CD4-positive, alpha-beta T cell (primary cell): ENCODE measurements around the gene UPF1. TPM values are rescaled to one million over a fixed set of nuclear protein-coding genes. Genes with fewer than 3 reads are reported as not detected.

Experiments
- ATAC-seq: fragments of 200-7000 bp; cut with Tn5 transposase; one replicate; pipeline ENCODE4 v1.10.0; 2022; ENCODE audit warnings: mild to moderate bottlenecking; ENCODE audit not compliant: poor library complexity
- CTCF ChIA-PET: fragments of 350-600 bp; sonication (Branson Sonifier 250); formaldehyde crosslinking; loops from one replicate; lab custom pipeline; 2021; ENCODE audit warnings: antibody characterized with exemption, inconsistent platforms; lab: Charles Lee
- POLR2A ChIA-PET: fragments of 350-600 bp; sonication (Branson Sonifier 250); formaldehyde crosslinking; loops from one replicate; lab custom pipeline; 2021; ENCODE audit warnings: antibody characterized with exemption, inconsistent platforms; lab: Charles Lee
- DNase-seq, 14 experiments: peaks; one replicate each; pipeline ENCODE4 v3.0.0-alpha.2; 2013 to 2020; ENCODE audit warnings: mixed read lengths in 2 of 14
- H3K27ac ChIP-seq, 2 donors: one replicate each; pipeline versions ENCODE4 v1.5.1 to v1.7.0; 2013; ENCODE audit warnings: low read length in 2 of 2, low read depth in 1 of 2, mild to moderate bottlenecking in 1 of 2
- H3K27me3 ChIP-seq, 2 experiments: 1 replicate in 1 of 2; 2 replicates in 1 of 2; pipeline versions ENCODE4 v1.6.1 to v1.7.0; 2013; ENCODE audit warnings: low read length in 2 of 2, control low read depth in 1 of 2, mild to moderate bottlenecking in 1 of 2, moderate library complexity in 1 of 2; ENCODE audit not compliant: insufficient read depth in 2 of 2, control insufficient read depth in 1 of 2
- H3K36me3 ChIP-seq: one replicate; pipeline ENCODE4 v1.6.1; 2013; ENCODE audit warnings: low read length, control low read depth; ENCODE audit not compliant: insufficient read depth
- H3K4me1 ChIP-seq: one replicate; pipeline ENCODE4 v1.6.1; 2013; ENCODE audit warnings: low read length, control low read depth; ENCODE audit not compliant: insufficient read depth
- H3K4me3 ChIP-seq: one replicate; pipeline ENCODE4 v1.5.1; 2013; ENCODE audit warnings: mild to moderate bottlenecking, low read length, moderate library complexity
- H3K9me3 ChIP-seq, 2 experiments: 1 replicate in 1 of 2; 2 replicates in 1 of 2; pipeline versions ENCODE4 v1.6.1 to v1.7.0; 2013; ENCODE audit warnings: low read length in 2 of 2, mild to moderate bottlenecking in 2 of 2, control low read depth in 1 of 2, moderate library complexity in 1 of 2; ENCODE audit not compliant: control insufficient read depth in 1 of 2, insufficient read depth in 1 of 2
- H3K27ac Mint-ChIP-seq: one replicate; pipeline ENCODE4 v1.8.0; 2020; ENCODE audit warnings: mixed read lengths
- H3K27me3 Mint-ChIP-seq: one replicate; pipeline ENCODE4 v1.8.0; 2021; ENCODE audit warnings: mixed read lengths
- H3K36me3 Mint-ChIP-seq: one replicate; pipeline ENCODE4 v1.8.0; 2021; ENCODE audit warnings: low read depth, mixed read lengths
- H3K4me1 Mint-ChIP-seq: one replicate; pipeline ENCODE4 v1.8.0; 2021; ENCODE audit warnings: low read depth, mixed read lengths
- H3K4me3 Mint-ChIP-seq: one replicate; pipeline ENCODE4 v1.8.0; 2020; ENCODE audit warnings: mild to moderate bottlenecking, mixed read lengths
- H3K9me3 Mint-ChIP-seq: one replicate; pipeline ENCODE4 v1.8.0; 2020; ENCODE audit warnings: mixed read lengths
- intact Hi-C, 2 experiments: fragments of 100-400 bp; cut with DNase I in 1 of 2; cut with micrococcal nuclease in 1 of 2; formaldehyde crosslinking; loops; one replicate each; pipeline versions ENCODE4 v1.15.1 to v1.9.0; 2023 to 2025; cut with DNase I, micrococcal nuclease
- polyA plus RNA-seq, 2 donors: library from polyadenylated mRNA; unstranded; fragments of 120-200 nt; gene quantifications; one replicate each; pipeline ENCODE4 v1.2.1, GENCODE V29; 2013
- total RNA-seq, 174 experiments: library from RNA in 2 of 174; stranded (reverse) in 2 of 174; gene quantifications; one replicate each; pipeline ENCODE4 v1.2.3 and lab custom pipeline; 2021 to 2026
- TF ChIP-seq, protein P1 (sequence below): fragments of 200-600 bp; IDR thresholded peaks from one replicate; pipeline ENCODE4 v1.8.0; 2022; ENCODE audit warnings: antibody characterized with exemption, mild to moderate bottlenecking

UPF1 gene
- total RNA-seq (100 to 1,000 TPM; 146 to 150 TPM), total RNA-seq (lab: John Stamatoyannopoulos, UW) (168 to 459 (median 233) reads per million in 172 experiments)
- 40.4 TPM for polyA plus RNA-seq (2013, experiment 1 of 2)
- 43.3 TPM for polyA plus RNA-seq (2013, experiment 2 of 2)

DNA sequence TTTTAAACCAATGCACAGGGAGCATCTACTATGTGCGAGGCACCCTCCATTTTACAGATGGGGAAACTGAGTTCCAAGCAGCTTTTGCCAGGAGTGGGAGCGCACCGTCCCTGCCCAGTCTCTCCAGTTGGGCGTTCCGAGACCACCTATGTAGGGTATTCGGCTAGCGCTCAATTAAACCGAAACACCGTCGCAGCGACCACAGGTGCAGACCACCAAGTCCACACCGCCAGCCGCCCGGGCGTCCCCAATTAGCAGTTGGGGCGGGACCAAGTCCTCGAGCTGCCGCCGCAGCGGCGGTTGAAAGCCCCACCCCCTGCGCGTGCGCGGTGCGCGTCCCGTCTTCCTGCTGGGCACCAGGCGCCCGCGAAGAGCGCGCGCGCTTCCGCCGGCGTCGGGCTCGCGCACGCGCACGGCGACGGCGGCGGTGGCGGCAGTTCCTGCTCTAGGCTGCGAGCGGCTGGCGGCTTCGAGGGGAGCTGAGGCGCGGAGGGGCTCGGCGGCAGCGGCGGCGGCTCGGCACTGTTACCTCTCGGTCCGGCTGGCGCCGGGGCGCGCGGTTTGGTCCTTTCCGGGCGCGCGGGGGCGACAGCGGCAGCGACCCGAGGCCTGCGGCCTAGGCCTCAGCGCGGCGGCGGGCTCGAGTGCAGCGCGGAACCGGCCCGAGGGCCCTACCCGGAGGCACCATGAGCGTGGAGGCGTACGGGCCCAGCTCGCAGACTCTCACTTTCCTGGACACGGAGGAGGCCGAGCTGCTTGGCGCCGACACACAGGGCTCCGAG, at the start of gene UPF1:
TSS of gene UPF1 (plus strand) at position 436 of the 782 bp plus-strand sequence. CDS start at position 687, 251 bp downstream.
- Histone ChIP-seq H3K4me1 (peaks cover 45% of the 10 kb centered on the region), H3K9me3 (peaks cover 0 to 8% of the 10 kb centered on the region in 2 experiments), H3K27ac (peak within 1 kb of the TSS; percentile 64 to 81), H3K27me3 (no peaks in the 10 kb centered on the region), H3K36me3 (peaks cover 15% of the 10 kb centered on the region), H3K4me3 (peak within 1 kb of the TSS; percentile 64)
- Mint-ChIP-seq H3K4me3 (peak within 1 kb of the TSS; percentile 89), H3K4me1 (peaks cover 39% of the 10 kb centered on the region), H3K27me3 (no peaks in the 10 kb centered on the region), H3K36me3 (peaks cover 37% of the 10 kb centered on the region), H3K27ac (peak within 1 kb of the TSS; percentile 88), H3K9me3 (no peaks in the 10 kb centered on the region)
- DNase-seq: peak; percentile 90 to 99 (median 96)
- intact Hi-C loops: loop anchor here in 1 of 2 experiments (5.0 kb wide), 6 partner anchors 86 to 629 kb away; partner anchors contain the start of genes COPE, DDX49, ELL and KLHL26
- CTCF ChIA-PET: interaction anchor here (1.0 to 2.3 kb wide), 4 partner anchors 12 to 380 kb away, joined by 3 to 15 read pairs (median 4); no protein-coding TSS in a partner anchor
- ATAC-seq: peak; percentile 75
- TF ChIP-seq, protein P1, sequence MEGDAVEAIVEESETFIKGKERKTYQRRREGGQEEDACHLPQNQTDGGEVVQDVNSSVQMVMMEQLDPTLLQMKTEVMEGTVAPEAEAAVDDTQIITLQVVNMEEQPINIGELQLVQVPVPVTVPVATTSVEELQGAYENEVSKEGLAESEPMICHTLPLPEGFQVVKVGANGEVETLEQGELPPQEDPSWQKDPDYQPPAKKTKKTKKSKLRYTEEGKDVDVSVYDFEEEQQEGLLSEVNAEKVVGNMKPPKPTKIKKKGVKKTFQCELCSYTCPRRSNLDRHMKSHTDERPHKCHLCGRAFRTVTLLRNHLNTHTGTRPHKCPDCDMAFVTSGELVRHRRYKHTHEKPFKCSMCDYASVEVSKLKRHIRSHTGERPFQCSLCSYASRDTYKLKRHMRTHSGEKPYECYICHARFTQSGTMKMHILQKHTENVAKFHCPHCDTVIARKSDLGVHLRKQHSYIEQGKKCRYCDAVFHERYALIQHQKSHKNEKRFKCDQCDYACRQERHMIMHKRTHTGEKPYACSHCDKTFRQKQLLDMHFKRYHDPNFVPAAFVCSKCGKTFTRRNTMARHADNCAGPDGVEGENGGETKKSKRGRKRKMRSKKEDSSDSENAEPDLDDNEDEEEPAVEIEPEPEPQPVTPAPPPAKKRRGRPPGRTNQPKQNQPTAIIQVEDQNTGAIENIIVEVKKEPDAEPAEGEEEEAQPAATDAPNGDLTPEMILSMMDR: no peak
- POLR2A ChIA-PET: interaction anchor here (0.6 to 2.2 kb wide), 21 partner anchors 8 to 973 kb away, joined by 3 to 22 read pairs (median 6); partner anchors contain the start of genes COPE, DDX49, ELL and FKBP8

DNA sequence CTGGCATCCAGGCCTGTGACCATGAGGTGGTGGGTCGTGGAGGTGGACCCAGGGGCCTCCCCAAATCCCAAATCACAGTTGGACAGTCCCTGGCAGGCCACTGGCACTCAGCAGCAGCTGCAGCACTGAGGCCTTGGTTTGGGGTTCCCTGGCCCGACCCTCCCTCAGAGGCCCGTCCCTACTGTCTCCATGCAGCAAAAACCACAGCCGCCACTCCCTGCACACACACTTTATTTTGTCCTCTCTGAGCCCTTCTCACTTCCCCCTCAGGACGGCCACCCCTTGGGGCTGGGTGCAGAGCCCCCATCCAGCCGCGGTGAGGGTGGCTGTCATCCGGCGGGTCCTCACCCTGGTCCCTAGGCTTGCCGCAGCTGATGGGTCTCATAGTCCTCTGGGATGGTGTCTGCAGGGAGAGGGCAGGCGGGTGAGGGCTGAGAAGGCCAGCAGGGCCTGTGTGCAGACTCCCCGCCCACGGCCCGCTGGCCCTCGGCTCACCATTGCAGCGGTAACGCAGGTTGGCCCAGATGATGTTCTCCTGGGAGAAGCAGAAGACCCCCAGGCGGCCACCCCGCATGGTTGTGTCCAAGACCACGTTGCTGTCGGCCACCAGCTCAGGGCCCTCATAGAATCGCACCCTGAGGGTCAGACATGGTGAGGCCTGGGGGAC, 49.1 kb upstream of the UPF1 start:
- H3K9me3 ChIP-seq: peaks cover 0 to 25% of the 10 kb centered on the region in 2 experiments
- H3K36me3 Mint-ChIP-seq: no peaks in the 10 kb centered on the region
- H3K4me1 ChIP-seq: peaks cover 19% of the 10 kb centered on the region
- ATAC-seq (no peak), DNase-seq (no peak)
- TF ChIP-seq, protein P1: no peak
- H3K9me3 Mint-ChIP-seq: no peaks in the 10 kb centered on the region
- H3K4me3 ChIP-seq: no peak overlapping the region
- ChIA-PET CTCF (no interaction called here), POLR2A (no interaction called here)
- H3K27ac ChIP-seq: no peak overlapping the region
- H3K27me3 Mint-ChIP-seq: peaks cover 36% of the 10 kb centered on the region
- peaks cover 14% of the 10 kb centered on the region for H3K4me1 Mint-ChIP-seq
- H3K27ac Mint-ChIP-seq: no peak overlapping the region
- intact Hi-C loops: no loop called here
- H3K27me3 ChIP-seq: peaks cover 16 to 24% of the 10 kb centered on the region in 2 experiments
- no peak overlapping the region for H3K4me3 Mint-ChIP-seq
- H3K36me3 ChIP-seq: no peaks in the 10 kb centered on the region
